HEK293 (cell line): Measurements from ENCODE around the gene CIC.

Experiments used
- ATF2 ChIP-seq: fragments of 450-650 bp; formaldehyde crosslinking; IDR thresholded peaks from 2 replicates; pipeline ENCODE4 v1.5.1; 2016; ENCODE audit warnings: missing biosample characterization, missing genetic modification characterization, low read depth
- CTCF ChIP-seq: fragments of 450-650 bp; formaldehyde crosslinking; IDR thresholded peaks from 2 replicates; pipeline ENCODE4 v1.5.1; 2016; ENCODE audit warnings: missing biosample characterization, missing genetic modification characterization
- ZBTB11 ChIP-seq: fragments of 450-650 bp; formaldehyde crosslinking; conservative IDR thresholded peaks from 2 replicates; pipeline ENCODE4 v1.5.1; 2016; ENCODE audit warnings: low read depth, missing biosample characterization, missing genetic modification characterization
- ZFP41 ChIP-seq: fragments of 450-650 bp; formaldehyde crosslinking; IDR thresholded peaks from 2 replicates; pipeline ENCODE4 v1.5.1; 2016; ENCODE audit warnings: missing biosample characterization, missing genetic modification characterization, borderline replicate concordance
- ZNF133 ChIP-seq: fragments of 450-650 bp; formaldehyde crosslinking; IDR thresholded peaks from 2 replicates; pipeline ENCODE4 v1.5.1; 2016; ENCODE audit warnings: missing biosample characterization, missing genetic modification characterization
- ZNF138 ChIP-seq: fragments of 450-650 bp; formaldehyde crosslinking; IDR thresholded peaks from 2 replicates; pipeline ENCODE4 v1.5.1; 2016; ENCODE audit warnings: missing biosample characterization, missing genetic modification characterization, borderline replicate concordance
- ZNF274 ChIP-seq, 2 experiments: fragments of 200-500 bp in 1 of 2; fragments of 450-650 bp in 1 of 2; sonication (Bioruptor generic) in 1 of 2; formaldehyde crosslinking in 1 of 2; IDR thresholded peaks; 2 replicates each; pipeline versions ENCODE4 v1.5.1 to v1.6.1; 2014 to 2016; ENCODE audit warnings: borderline replicate concordance in 1 of 2, inconsistent platforms in 1 of 2, low read length in 1 of 2, missing biosample characterization in 1 of 2, missing genetic modification characterization in 1 of 2
- ZNF510 ChIP-seq: fragments of 450-650 bp; formaldehyde crosslinking; IDR thresholded peaks from 2 replicates; pipeline ENCODE4 v1.5.1; 2018; ENCODE audit warnings: mild to moderate bottlenecking, missing genetic modification characterization, missing biosample characterization; ENCODE audit not compliant: insufficient replicate concordance
- ZNF521 ChIP-seq: fragments of 450-650 bp; formaldehyde crosslinking; IDR thresholded peaks from 2 replicates; pipeline ENCODE4 v1.5.1; 2017; ENCODE audit warnings: missing biosample characterization, mild to moderate bottlenecking, missing genetic modification characterization
- ZNF560 ChIP-seq: fragments of 450-650 bp; formaldehyde crosslinking; IDR thresholded peaks from 2 replicates; pipeline ENCODE4 v1.5.1; 2017; ENCODE audit warnings: missing biosample characterization, missing genetic modification characterization, borderline replicate concordance
- ZNF639 ChIP-seq: fragments of 450-650 bp; formaldehyde crosslinking; IDR thresholded peaks from 2 replicates; pipeline ENCODE4 v1.5.1; 2016; ENCODE audit warnings: missing biosample characterization, missing genetic modification characterization

- TF ChIP-seq ZNF560 (tag by site-specific recombination), result no peak
- TF ChIP-seq CTCF (tag by site-specific recombination), result no peak
- TF ChIP-seq ZNF639 (tag by site-specific recombination), result no peak
- no peak for TF ChIP-seq ZNF133 (tag by site-specific recombination)
- TF ChIP-seq ZNF510, result no peak
- TF ChIP-seq ZNF521, result no peak
- TF ChIP-seq ZBTB11 (tag by site-specific recombination), result no peak
- TF ChIP-seq ZFP41 (tag by site-specific recombination), result no peak
- no peak for TF ChIP-seq ATF2 (tag by site-specific recombination)
- no peak for TF ChIP-seq ZNF138 (tag by site-specific recombination)
- no peak for TF ChIP-seq ZNF274 (IDR thresholded peaks at IDR 0.05; ENCODE audit: low read length)
- no peak for TF ChIP-seq ZNF274 (tag by site-specific recombination; IDR thresholded peaks at IDR 0.05; ENCODE audit: borderline replicate concordance)
These were observed 2.0 kb downstream of the CIC start for GRCh38 chr19:42271045-42271419.
